ENCODE results near the gene CAMK1.
A peak's percentile ranks its signal among the peaks of the same experiment; 100 is the strongest.

The CAMK1 gene

DNA sequence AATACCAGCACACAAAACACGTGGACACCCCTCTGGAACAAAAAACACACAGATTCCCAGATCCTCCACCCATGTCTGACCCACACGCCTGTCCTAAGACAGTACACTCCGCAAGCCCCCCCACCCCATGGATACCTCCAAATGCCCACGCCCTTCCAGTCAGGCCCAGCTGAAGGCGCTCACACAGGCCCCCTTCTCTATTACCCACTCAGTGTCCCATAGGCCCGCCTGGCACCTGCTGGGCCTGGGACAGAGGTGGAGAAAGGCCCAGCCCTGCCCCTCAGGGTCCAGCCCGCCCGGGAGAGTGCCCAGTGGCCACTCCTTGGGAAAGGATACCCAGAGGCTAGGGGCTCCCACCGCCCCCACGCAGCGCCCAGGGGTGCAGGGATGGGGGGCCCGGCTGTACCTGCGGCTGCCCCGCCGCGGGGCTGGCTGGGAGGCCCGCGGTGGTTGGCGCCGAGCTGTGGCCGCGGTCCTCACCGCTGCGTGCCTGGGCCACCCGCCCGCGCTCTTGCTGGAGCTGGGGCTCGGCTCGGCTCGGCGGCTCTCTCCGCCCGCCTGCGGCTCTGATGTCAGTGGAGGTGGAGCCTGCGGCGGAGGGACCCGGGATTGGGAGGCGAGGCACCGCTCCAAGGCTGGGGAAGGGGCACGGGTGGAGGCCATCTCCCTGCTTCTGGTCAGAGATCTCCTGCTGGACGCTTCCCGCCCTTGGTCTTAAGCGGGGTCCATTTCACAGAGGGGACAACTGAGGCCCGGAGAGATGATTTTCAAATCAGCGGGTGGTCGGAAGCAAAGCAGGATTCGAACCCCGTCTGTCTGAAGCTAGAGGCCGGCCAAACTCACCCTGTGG is at the start of gene CAMK1:
TSS of gene CAMK1 (minus strand) at position 522 of the 850 bp plus-strand sequence. CDS start 2,198 bp downstream, outside the sequence.
- Mint-ChIP-seq H3K36me3 (ENCODE audit: low read depth) (peaks cover 35% of the 10 kb centered on the region), H3K4me1 (ENCODE audit: low read depth) (peaks cover 40% of the 10 kb centered on the region), H3K27me3 (no peaks in the 10 kb centered on the region), H3K9me3 (no peaks in the 10 kb centered on the region), H3K27ac (peak within 1 kb of the TSS; percentile 81), H3K4me3 (peak within 1 kb of the TSS; percentile 85)
- peak; percentile 82 for DNase-seq

DNA sequence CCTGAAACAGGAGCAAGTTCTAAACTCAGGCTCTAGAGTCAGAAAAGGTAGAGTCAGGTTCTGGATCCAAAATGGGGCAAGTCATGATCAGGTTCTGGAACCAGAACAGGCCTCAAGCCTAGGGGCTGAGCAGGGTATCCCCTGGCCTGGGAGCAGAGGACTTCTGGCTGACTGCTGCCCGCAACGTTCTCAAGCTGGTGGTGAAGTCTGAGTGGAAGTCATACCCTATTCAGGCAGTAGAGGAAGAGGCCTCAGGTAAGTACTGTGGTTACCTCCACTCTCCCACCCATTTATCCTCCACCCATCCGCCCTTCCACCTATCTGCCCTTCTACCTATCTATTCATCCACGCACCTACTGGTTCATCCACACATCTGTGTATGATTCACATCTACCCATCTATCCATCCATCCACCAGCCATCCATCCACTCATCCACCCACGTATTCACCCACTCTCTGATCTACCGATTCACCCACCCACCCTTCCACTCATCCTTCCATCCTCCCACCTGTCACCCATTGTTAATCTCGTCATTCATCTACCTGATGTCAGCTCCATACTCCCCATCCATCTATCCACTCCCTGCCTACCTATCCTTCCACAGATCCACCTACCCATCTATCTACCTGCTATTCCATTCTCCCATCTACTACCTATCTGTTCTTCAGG is 49.1 kb upstream of the CAMK1 start:
- Mint-ChIP-seq H3K27me3 (no peaks in the 10 kb centered on the region), H3K4me3 (no peak overlapping the region), H3K9me3 (no peaks in the 10 kb centered on the region), H3K4me1 (ENCODE audit: low read depth) (no peaks in the 10 kb centered on the region), H3K27ac (no peak overlapping the region), H3K36me3 (ENCODE audit: low read depth) (peaks cover 19% of the 10 kb centered on the region)
- no peak for DNase-seq

DNA sequence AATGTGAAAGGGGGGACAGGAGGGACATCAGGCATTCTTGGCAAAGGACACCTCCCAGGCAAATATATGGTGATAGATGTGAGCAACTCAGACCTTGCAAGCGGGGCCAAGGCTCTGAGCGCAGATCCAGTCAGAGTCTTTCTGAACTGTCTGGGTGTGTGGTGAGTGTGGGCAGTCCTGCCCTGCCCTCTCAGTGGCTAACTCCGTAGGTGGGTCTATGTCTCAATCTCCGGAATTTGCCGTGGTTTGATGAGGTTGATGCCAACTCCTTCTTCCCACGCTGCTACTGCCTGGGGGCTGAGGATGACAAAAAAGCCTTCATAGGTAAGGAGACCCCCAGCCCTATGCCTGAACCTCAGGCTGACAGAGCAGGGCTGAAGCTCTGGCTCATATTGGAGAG is 47.7 kb upstream of the CAMK1 start:
- H3K36me3 Mint-ChIP-seq (ENCODE audit: low read depth) = peaks cover 31% of the 10 kb centered on the region
- no peak overlapping the region for H3K4me3 Mint-ChIP-seq
- no peaks in the 10 kb centered on the region for H3K27me3 Mint-ChIP-seq
- H3K9me3 Mint-ChIP-seq = no peaks in the 10 kb centered on the region
- H3K27ac Mint-ChIP-seq = no peak overlapping the region
- H3K4me1 Mint-ChIP-seq (ENCODE audit: low read depth) = no peaks in the 10 kb centered on the region
- DNase-seq = no peak

DNA sequence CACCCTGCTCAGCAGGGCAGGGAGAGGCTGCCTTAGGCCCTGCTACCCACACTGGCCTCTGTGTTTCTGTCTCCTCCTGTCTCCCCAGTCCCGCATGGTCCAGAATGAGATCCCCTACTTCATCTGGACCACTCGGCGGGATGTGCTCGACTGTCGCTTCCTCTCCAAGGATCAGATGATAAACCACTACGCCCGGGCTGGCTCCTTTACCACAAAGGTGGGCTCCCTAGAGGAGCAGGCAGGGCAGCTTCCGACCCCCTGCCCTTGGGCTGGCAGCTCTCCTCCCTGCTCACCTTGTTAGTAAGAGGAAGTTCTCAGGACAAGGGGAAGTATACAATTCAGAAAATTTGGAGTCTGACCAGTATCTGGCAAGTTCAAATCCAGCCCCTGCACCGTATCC is 46.2 kb upstream of the CAMK1 start:
- no peak for DNase-seq
- H3K36me3 Mint-ChIP-seq (ENCODE audit: low read depth) = peaks cover 37% of the 10 kb centered on the region
- no peaks in the 10 kb centered on the region for H3K27me3 Mint-ChIP-seq
- H3K9me3 Mint-ChIP-seq = no peaks in the 10 kb centered on the region
- H3K4me3 Mint-ChIP-seq = no peak overlapping the region
- H3K27ac Mint-ChIP-seq = no peak overlapping the region
- H3K4me1 Mint-ChIP-seq (ENCODE audit: low read depth) = peaks cover 2% of the 10 kb centered on the region

DNA sequence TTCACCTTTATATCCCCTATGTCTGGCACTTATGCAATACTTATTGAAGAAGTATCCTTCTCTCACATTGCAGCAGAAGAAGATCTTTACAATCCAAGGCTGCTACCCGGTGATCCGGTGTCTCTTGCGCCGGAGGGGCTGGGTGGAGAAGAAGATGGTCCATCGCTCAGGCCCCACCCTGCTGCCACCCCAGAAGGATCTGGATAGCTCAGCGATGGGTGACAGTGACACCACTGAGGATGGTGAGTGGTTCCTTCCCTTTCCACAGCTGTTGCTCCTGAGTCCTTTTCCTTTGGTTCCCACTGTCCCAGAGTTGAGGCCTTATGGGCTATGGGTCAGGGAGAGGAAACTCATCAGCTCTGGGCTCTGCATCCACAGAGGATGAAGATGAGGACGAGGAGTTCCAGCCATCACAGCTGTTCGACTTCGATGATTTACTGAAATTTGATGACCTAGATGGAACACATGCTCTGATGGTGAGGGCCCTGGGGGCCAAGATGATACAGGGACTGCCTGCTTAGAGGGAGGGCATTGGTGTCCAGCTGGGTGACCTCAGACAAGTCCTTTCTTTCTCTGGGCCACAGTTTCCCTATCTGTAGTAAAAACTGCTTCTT is 43.2 kb upstream of the CAMK1 start:
- Mint-ChIP-seq H3K4me1 (ENCODE audit: low read depth) (peaks cover 26% of the 10 kb centered on the region), H3K4me3 (no peak overlapping the region), H3K36me3 (ENCODE audit: low read depth) (peaks cover 54% of the 10 kb centered on the region), H3K27me3 (no peaks in the 10 kb centered on the region), H3K27ac (peak overlapping the region; percentile 26), H3K9me3 (no peaks in the 10 kb centered on the region)
- DNase-seq = no peak

DNA sequence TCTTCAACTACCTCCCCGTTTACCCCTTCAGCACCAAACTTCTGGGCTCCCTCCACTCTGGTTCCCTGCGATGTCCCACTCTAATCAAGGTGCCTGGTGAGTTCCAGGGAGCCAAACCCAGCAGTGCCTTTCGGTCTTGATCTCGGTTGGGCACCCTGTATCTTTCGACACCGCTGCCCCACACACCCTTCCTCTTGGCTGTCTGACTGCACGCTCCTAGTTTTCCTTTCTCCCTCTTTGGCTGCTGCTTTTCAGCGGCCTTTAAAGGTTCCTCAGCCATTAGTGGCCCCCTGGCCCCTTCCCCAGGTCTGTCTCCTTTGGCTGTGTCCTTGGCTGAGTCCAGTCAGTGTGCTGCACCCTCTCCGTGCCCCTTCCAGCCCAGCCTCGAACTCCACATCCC is 41.1 kb upstream of the CAMK1 start:
- H3K36me3 Mint-ChIP-seq (ENCODE audit: low read depth) = peaks cover 68% of the 10 kb centered on the region
- H3K27ac Mint-ChIP-seq = peak overlapping the region; percentile 75
- DNase-seq = no peak
- H3K4me1 Mint-ChIP-seq (ENCODE audit: low read depth) = peaks cover 41% of the 10 kb centered on the region
- H3K27me3 Mint-ChIP-seq = no peaks in the 10 kb centered on the region
- no peaks in the 10 kb centered on the region for H3K9me3 Mint-ChIP-seq
- peak overlapping the region; percentile 39 for H3K4me3 Mint-ChIP-seq

DNA sequence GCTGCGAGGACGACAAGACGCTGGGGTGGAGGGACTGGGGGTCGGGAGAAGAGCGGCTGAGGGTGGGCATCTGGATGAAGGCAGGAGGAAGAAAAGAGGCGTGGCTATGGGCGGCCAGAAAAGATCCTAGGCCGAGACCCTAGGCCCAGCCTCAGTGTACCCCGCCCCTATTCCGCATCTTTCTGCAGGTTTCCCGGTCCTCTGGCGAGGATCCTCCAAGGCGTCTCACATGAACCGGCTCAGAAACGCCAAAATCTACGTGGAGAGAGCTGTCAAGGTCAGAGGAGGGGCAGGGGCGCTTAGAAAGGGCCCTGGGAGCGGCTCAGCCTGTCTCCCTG is 40.7 kb upstream of the CAMK1 start:
- H3K4me1 Mint-ChIP-seq (ENCODE audit: low read depth) = peaks cover 41% of the 10 kb centered on the region
- H3K27ac Mint-ChIP-seq = peak overlapping the region; percentile 75
- H3K9me3 Mint-ChIP-seq = no peaks in the 10 kb centered on the region
- H3K27me3 Mint-ChIP-seq = no peaks in the 10 kb centered on the region
- DNase-seq = no peak
- H3K4me3 Mint-ChIP-seq = peak overlapping the region; percentile 39
- H3K36me3 Mint-ChIP-seq (ENCODE audit: low read depth) = peaks cover 72% of the 10 kb centered on the region

DNA sequence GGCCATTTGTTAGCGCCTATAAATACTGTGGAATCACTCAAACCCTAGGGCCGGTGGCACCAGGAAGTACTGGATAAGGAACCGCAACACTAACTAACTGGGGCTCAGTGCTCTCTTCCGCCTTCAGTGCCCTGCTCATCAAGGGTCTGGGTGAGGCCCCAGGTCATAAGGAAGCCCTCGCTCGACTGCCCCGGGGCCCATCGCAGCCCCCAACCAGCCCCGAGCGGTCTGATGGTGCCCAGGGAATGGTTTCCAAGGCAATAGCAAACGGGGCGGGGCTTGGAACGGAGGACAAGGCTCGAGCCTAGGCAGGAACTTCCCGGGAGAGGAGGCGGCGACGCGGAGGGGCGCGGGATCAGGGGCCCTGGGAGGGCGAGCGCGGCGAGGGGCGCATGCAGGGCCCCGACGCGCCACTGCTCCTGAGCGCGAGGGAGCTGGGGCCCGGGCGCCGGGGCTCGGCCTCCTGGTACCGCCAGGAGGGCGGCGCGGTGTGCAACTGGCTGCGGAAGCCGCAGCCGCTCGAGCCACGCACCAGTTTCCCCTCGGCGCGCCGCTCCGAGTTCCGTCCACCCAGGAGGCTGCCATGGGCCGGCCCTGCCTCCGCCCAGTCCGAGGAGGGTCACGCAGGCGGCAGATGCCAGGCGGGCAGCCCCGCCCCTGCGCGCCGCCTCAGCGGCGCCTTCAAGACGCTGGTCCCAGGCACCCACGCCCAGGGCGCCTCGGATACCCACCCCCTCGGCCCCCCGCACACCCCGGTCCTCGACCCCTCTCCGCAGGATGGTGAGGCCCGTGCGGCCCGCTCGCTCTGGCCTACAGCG is 40.1 kb upstream of the CAMK1 start, which contains the start of gene TTLL3:
TSS of gene TTLL3 (plus strand) at position 648 of the 818 bp plus-strand sequence. CDS start 400 bp downstream, outside the sequence.
- H3K27ac Mint-ChIP-seq = peak within 1 kb of the TSS; percentile 94
- H3K4me1 Mint-ChIP-seq (ENCODE audit: low read depth) = peaks cover 41% of the 10 kb centered on the region
- H3K9me3 Mint-ChIP-seq = no peaks in the 10 kb centered on the region
- H3K36me3 Mint-ChIP-seq (ENCODE audit: low read depth) = peaks cover 78% of the 10 kb centered on the region
- H3K4me3 Mint-ChIP-seq = peak within 1 kb of the TSS; percentile 80
- no peaks in the 10 kb centered on the region for H3K27me3 Mint-ChIP-seq
- peak; percentile 73 for DNase-seq

DNA sequence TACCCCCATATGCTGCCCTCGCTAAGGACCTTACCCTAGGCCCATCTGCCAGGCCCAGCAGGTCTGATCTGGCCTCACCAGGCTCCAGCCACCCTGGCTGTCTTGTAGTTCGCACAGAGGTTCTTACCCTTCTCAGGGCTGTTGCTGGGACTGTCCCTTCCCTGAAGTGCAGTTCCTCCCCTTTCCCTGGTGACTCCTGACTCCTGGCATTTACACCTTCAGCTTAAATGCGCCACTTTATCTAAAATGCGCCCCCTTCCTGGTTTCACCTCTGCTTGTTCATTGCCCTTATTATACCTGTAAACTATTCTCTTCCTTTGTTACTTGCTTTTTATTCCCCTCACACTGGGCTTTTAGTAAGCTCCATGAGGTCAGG is 39.5 kb upstream of the CAMK1 start:
- DNase-seq = peak; percentile 50
- H3K4me3 Mint-ChIP-seq = peak overlapping the region; percentile 80
- no peaks in the 10 kb centered on the region for H3K27me3 Mint-ChIP-seq
- H3K27ac Mint-ChIP-seq = peak overlapping the region; percentile 94
- peaks cover 41% of the 10 kb centered on the region for H3K4me1 Mint-ChIP-seq (ENCODE audit: low read depth)
- peaks cover 81% of the 10 kb centered on the region for H3K36me3 Mint-ChIP-seq (ENCODE audit: low read depth)
- H3K9me3 Mint-ChIP-seq = no peaks in the 10 kb centered on the region

DNA sequence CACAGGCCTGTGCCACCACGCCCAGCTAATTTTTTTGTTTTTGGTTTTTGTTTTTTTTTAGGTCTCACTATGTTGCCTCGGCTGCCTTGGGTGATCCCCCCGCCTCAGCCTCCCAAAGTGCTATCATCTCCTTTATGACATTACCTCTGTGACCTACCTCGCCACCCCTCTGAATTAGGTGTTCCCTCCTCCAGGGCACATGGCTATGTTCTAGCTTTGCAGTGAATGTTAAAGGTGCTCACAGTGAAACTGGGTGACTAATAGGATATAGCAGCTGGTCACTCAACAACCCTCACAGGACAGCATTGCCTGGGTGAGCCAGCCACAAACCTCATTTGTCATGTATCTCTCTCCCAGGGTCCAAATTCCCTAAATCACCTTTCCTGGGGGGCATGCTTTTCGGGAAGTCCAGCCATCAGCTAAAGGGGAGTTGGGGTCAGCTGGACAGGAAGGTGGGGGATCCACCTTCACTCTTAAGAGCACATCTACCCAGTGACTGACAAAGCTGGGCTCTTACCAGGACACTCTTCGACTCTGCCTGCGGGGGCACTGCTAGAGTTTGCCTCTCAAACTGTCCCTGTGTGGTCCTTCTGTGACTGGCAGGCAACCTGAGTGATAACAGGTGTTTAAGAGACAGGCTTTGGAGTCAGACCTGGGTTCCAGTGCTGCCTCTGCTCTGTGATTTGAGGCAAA is 38.7 kb upstream of the CAMK1 start:
- no peaks in the 10 kb centered on the region for H3K27me3 Mint-ChIP-seq
- peaks cover 85% of the 10 kb centered on the region for H3K36me3 Mint-ChIP-seq (ENCODE audit: low read depth)
- H3K4me1 Mint-ChIP-seq (ENCODE audit: low read depth) = peaks cover 43% of the 10 kb centered on the region
- H3K9me3 Mint-ChIP-seq = no peaks in the 10 kb centered on the region
- peak overlapping the region; percentile 94 for H3K27ac Mint-ChIP-seq
- DNase-seq = peak; percentile 62
- H3K4me3 Mint-ChIP-seq = peak overlapping the region; percentile 80

DNA sequence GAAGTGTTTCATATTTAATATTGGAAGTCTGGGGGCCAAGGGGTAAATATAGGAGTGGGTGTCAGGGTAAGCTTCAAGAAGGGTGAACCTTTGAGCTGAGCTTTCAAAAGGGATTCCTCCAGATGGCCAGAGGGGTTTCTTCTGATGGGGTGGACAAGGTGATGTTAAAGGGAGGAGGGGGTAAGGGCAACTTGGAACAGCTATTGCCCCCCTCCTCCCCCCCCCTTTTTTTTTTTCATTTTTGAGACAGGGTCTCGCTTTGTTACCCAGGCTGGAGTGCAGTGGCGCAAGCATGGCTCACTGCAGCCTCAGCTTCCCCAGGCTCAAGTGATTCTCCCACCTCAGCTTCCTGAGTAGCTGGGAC is 38.2 kb upstream of the CAMK1 start:
- H3K4me3 Mint-ChIP-seq = no peak overlapping the region
- DNase-seq = no peak
- H3K4me1 Mint-ChIP-seq (ENCODE audit: low read depth) = peaks cover 48% of the 10 kb centered on the region
- H3K9me3 Mint-ChIP-seq = no peaks in the 10 kb centered on the region
- H3K27me3 Mint-ChIP-seq = no peaks in the 10 kb centered on the region
- peaks cover 85% of the 10 kb centered on the region for H3K36me3 Mint-ChIP-seq (ENCODE audit: low read depth)
- H3K27ac Mint-ChIP-seq = peak overlapping the region; percentile 94

DNA sequence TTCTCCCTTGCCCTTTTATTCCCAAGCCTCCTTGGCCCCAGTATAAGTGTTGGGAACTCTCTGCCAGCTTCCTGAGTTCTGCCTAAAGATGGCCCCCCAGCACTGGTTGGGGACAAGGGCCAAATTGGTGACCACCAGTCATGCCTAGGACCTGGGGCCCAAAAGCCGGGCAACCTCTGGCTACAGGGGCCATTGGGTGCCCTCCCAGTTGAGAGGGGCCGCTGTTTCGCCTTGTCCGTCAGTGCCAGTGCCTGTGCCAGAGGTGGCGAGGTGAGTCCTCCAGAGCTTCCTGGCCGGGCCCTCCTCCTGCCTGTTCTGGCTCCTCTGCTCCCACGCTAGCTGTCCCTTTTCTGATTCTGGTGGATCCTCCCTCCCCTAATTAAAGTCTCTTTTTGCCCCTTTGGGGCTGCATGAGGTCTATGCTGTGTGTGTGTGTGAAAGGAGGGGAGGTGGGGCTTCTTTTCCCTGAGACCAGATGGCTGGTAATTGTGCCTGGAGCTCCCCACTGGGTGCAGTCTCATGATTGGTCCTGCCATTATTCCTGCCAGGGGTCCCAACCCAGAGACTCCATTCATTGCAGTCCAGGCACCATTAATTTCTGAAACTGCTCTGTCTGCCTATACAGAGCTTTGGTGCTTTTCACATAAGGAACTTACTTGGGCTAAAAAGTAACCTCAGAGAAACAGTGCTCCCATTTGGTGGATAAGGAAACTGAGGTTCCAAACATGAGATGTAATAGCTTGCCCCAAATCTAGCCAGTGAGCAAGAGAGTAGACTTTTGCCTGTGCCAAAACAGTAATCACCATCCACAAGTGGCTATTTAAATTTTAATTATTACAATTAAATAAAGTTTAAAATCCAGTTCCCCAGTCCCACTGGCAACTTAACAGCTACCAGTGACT is 37.2 kb upstream of the CAMK1 start:
- Mint-ChIP-seq H3K36me3 (ENCODE audit: low read depth) (peaks cover 90% of the 10 kb centered on the region), H3K4me1 (ENCODE audit: low read depth) (peaks cover 48% of the 10 kb centered on the region), H3K27ac (peak overlapping the region; percentile 94), H3K4me3 (no peak overlapping the region), H3K27me3 (no peaks in the 10 kb centered on the region), H3K9me3 (no peaks in the 10 kb centered on the region)
- DNase-seq = no peak

DNA sequence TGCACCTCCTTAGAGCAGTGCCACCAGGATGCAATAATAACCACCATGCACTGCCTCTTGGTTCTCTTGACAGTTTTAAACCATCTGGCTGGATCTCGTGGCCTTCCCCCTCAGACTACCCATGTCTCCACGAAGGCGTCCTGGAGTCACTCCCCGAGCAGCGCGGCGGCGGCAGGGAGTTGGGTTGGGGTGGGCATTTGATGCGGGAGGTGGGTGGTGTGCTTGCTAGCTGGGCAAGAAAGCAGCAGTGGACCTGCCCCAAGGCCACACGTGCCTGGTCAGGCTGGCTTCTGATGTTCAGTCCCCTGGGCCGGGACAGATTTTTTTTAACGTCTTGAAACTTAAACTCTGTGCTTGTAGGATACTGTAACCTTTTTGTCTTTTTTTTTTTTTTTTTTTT is 36.4 kb upstream of the CAMK1 start:
- H3K4me1 Mint-ChIP-seq (ENCODE audit: low read depth) = peaks cover 47% of the 10 kb centered on the region

More for the DNA sequence above, 36.4 kb upstream of the CAMK1 start:
- no peaks in the 10 kb centered on the region for H3K9me3 Mint-ChIP-seq
- peaks cover 90% of the 10 kb centered on the region for H3K36me3 Mint-ChIP-seq (ENCODE audit: low read depth)
- no peak for DNase-seq
- H3K4me3 Mint-ChIP-seq = no peak overlapping the region
- no peaks in the 10 kb centered on the region for H3K27me3 Mint-ChIP-seq
- peak overlapping the region; percentile 69 for H3K27ac Mint-ChIP-seq

All from activated T-cell treated with anti-CD3 and anti-CD28 coated beads, Interleukin-2, amount 50 U/mL, for 24 hours (primary cell).